HG02798 (cell line): ENCODE results near the gene CHST3.

Experiments
- ATAC-seq: cut with Tn5 transposase; IDR thresholded peaks from one replicate; pipeline ENCODE4 v1.9.1; 2021; ENCODE audit warnings: mild to moderate bottlenecking; ENCODE audit not compliant: unreplicated experiment, poor library complexity

Gene CHST3

GRCh38 chr10:72048450-72049124, 84.4 kb downstream of the CHST3 start:
- peak; percentile 72 for ATAC-seq

- no peak for ATAC-seq
Measured at GRCh38 chr10:72049472-72049871, 85.3 kb downstream of the CHST3 start.

GRCh38 chr10:72049969-72050781, 86.0 kb downstream of the CHST3 start:
- no peak for ATAC-seq

GRCh38 chr10:72050873-72051272, 86.7 kb downstream of the CHST3 start:
- no peak for ATAC-seq

GRCh38 chr10:72053690-72054089, 89.5 kb downstream of the CHST3 start:
- no peak for ATAC-seq

- no peak for ATAC-seq
Measured at GRCh38 chr10:72056113-72056512, 91.9 kb downstream of the CHST3 start.

- ATAC-seq = no peak
Measured at GRCh38 chr10:72056932-72057751, 92.9 kb downstream of the CHST3 start.

- ATAC-seq = no peak
Measured at GRCh38 chr10:72058347-72058898, 94.2 kb downstream of the CHST3 start.

GRCh38 chr10:72058989-72059842, 95.0 kb downstream of the CHST3 start:
- no peak for ATAC-seq

GRCh38 chr10:72059843-72060822, 95.9 kb downstream of the CHST3 start:
- ATAC-seq = no peak

GRCh38 chr10:72061491-72061890, 97.3 kb downstream of the CHST3 start:
- ATAC-seq = no peak

GRCh38 chr10:72061930-72062329, 97.7 kb downstream of the CHST3 start:
- no peak for ATAC-seq

- ATAC-seq = no peak
Measured at GRCh38 chr10:72062382-72062781, 98.2 kb downstream of the CHST3 start.
